GM13976 (cell line): ENCODE data around the gene ZFPM1.
A peak's percentile ranks its signal among the peaks of the same experiment; 100 is the strongest.

Experiments
- DNase-seq: peaks from one replicate; pipeline ENCODE4 v3.0.0; 2012; ENCODE audit warnings: low spot score
- CTCF ChIP-seq: IDR thresholded peaks from 2 replicates; pipeline ENCODE4 v1.5.1; 2012; ENCODE audit warnings: borderline replicate concordance, mild to moderate bottlenecking; ENCODE audit not compliant: insufficient read depth; ENCODE audit errors: extremely low read depth, missing control alignments, control extremely low read depth
- in situ Hi-C: fragments of 300-500 bp; cut with MboI; formaldehyde crosslinking; loops from one replicate; pipeline ENCODE4 v1.12.0; 2022; ENCODE audit warnings: low sequenced_read_pairs, mixed read lengths, inconsistent platforms; ENCODE audit not compliant: unreplicated experiment

Gene ZFPM1

GRCh38 chr16:88533932-88534637, 81.0 kb downstream of the ZFPM1 start:
- TF ChIP-seq CTCF, result no peak
- in situ Hi-C loops, result loop anchor here (25.0 kb wide), 1 partner anchor 97 kb away; no protein-coding TSS in a partner anchor

GRCh38 chr16:88534638-88535190, 81.6 kb downstream of the ZFPM1 start:
- TF ChIP-seq CTCF, result no peak
- peak; percentile 77 for DNase-seq
- in situ Hi-C loops, result loop anchor here (25.0 kb wide), 1 partner anchor 97 kb away; no protein-coding TSS in a partner anchor

More at GRCh38 chr16:88533932-88534637, 81.0 kb downstream of the ZFPM1 start:
- peak; percentile 97 for DNase-seq

GRCh38 chr16:88535191-88535856, 82.2 kb downstream of the ZFPM1 start:
- DNase-seq, result no peak
- in situ Hi-C loops, result loop anchor here (25.0 kb wide), 1 partner anchor 98 kb away; no protein-coding TSS in a partner anchor
- no peak for TF ChIP-seq CTCF

- no peak for TF ChIP-seq CTCF
- in situ Hi-C loops, result loop anchor here (25.0 kb wide), 1 partner anchor 99 kb away; no protein-coding TSS in a partner anchor
- no peak for DNase-seq
These were observed 82.8 kb downstream of the ZFPM1 start for GRCh38 chr16:88535857-88536222.

GRCh38 chr16:88536510-88536909, 83.4 kb downstream of the ZFPM1 start:
- in situ Hi-C loops, result loop anchor here (25.0 kb wide), 1 partner anchor 99 kb away; no protein-coding TSS in a partner anchor
- DNase-seq, result no peak

More at GRCh38 chr16:88536510-88536909, 83.4 kb downstream of the ZFPM1 start:
- no peak for TF ChIP-seq CTCF
